ENCODE results near the gene ARHGAP5.

The ARHGAP5 gene

DNA sequence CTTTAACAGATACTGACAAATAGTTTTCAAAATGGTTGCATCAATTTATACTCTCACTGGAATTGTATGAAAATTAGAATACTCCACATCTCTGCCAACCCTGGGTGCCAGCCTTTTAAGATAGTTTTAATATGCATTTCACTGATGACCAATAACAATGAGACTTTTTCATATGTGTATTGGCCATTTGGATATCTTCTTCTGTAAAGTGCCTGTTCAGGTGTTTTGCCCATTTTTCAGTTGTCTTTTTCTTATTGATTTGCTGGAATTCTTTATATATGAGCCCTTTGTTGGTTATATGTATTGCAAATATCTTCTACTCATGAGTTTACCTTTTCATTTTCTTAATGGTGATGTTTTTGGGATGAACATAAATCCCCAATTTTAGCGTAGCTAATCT is 108.0 kb downstream of the ARHGAP5 start:
- DNase-seq: no peak

- no peak for DNase-seq
Measured at GRCh38 chr14:32186248-32186647, 109.1 kb downstream of the ARHGAP5 start.

DNA sequence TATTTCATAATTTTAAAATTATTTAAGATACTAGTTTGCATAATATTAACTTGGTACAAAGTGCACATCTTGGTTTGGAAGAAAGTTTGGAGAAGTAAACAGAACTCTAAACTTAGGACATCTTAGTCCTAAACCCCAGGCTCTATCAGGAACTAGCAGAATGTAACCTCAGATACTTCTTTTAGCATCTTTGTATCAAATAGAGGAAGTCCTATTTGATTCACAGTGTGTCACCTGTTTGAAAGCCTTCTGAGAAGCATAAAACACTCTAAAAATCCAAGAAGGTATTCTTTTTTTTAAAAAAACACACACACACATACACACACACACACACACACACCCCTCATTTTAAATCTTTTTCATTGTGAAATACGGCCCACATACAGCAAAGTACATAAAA is 112.7 kb downstream of the ARHGAP5 start:
- DNase-seq: no peak

DNA sequence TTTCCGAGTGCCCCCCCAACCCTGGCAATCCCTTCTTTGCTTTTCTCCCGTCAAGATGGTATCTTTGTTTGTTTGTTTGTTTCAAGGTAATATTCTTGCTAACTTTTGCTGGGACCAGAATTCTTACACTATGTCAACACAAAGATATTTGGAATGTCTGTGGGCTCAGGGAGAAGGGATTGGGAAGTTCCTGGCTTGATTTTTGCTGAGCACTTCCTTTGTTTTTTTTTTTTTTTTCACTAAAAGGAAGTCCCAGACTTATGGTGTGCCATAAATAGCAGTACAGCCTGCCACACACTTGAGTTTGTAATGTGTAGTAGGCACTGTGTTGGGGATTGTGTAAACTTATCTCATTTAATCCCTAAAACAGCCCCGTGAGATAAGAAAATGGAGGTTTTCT is 113.6 kb downstream of the ARHGAP5 start:
- no peak for DNase-seq

GRCh38 chr14:32192712-32193373 is 115.7 kb downstream of the ARHGAP5 start:
- no peak for DNase-seq

DNA sequence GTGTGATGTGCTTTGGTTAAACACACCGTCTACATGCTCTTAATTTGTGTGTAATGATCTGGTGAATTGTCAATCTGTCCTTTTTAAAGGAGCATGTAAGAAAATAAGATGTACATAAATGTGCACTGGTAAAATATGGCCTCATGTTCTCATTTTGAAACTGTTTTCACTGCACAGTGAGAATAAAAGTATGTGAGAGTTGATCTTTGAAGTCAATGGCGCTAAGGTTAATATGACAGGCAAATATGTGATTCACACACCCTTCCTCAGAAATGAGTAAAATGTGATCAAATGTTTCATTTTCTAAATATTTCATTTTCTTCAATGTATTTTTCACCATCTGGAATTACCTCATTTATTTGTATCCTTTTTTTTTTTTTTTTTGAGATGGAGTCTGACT is 116.4 kb downstream of the ARHGAP5 start:
- DNase-seq: no peak

DNA sequence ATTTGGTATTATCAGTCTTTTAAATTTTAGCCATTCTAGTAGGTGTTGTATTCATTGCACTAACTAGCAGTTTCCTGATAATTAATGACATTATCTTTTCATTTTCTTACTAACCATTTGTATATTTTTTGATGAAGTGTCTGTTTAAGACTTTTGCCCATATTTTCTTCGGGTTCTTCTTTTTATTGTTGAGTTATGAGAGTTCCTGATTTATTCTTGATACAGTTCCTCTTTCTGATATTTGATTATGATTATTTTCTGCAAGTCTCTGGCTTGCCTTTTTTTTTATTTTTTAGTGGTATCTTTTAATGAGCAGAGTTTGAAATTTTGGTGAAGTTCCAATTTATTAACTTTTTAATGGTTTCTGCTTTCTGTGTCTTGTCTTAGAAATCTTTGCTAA is 118.5 kb downstream of the ARHGAP5 start:
- DNase-seq: no peak

- DNase-seq: no peak
Measured at GRCh38 chr14:32197919-32198318, 120.8 kb downstream of the ARHGAP5 start.

GRCh38 chr14:32200368-32201192 is 123.5 kb downstream of the ARHGAP5 start:
- DNase-seq: no peak

GRCh38 chr14:32201193-32201815 is 124.2 kb downstream of the ARHGAP5 start:
- DNase-seq: peak; percentile 67

- no peak for DNase-seq
Measured at GRCh38 chr14:32201816-32202490, 124.8 kb downstream of the ARHGAP5 start, which contains the start of gene RNU6-7. Gene RNU6-7 (plus strand): TSS chr14:32202045.

DNA sequence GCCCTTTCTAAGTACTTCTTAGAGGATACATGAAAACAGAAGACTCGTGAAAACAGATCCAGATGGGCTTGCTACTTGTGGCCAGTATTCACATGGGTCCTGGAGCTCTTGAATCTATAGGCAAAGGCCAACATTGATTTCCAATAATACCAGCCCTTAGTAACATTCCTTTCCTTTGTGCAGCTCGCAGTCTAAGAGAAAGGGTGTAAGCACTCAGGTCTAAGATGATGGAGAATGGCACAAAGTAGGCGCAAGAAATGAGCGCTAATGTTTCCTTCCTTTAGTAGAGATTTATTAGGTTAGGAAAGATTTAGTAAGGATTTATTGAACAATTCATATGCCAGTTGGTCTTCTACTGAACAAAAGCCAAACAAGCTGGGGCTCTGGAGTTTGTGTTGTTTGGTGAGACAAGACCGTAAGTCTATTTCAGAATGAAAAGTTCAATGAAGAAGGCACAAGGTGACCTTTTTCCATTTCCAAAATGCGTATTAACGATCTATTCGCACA is 125.4 kb downstream of the ARHGAP5 start:
- no peak for DNase-seq

- peak; percentile 81 for DNase-seq
Measured at GRCh38 chr14:32202998-32203882, 126.1 kb downstream of the ARHGAP5 start, which contains the start of gene RNU6-8. Gene RNU6-8 (minus strand): TSS chr14:32203269.

DNA sequence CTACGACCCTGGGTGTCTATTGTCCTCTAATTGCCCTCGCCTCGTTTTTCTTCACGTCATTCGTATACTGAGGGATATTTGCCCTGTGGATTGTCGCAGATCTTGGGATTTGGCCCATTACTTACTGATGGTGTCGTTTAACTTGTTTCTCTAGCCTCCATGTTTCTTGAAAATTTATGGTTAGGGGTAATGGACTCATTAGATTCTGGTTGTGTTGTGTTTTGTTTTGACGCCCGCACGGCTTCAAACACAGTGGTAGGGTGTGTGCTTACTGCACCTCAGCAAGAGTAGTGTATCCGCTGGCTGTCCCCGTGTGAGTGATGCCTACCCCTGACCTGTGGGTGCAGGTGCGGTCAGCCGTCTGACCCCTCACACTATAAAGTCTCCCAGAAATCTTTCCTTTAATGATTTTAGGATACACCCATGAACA is 126.8 kb downstream of the ARHGAP5 start:
- DNase-seq: peak; percentile 6

GRCh38 chr14:32205554-32205953 is 128.4 kb downstream of the ARHGAP5 start:
- DNase-seq: no peak

GRCh38 chr14:32205984-32206383 is 128.9 kb downstream of the ARHGAP5 start:
- no peak for DNase-seq

DNA sequence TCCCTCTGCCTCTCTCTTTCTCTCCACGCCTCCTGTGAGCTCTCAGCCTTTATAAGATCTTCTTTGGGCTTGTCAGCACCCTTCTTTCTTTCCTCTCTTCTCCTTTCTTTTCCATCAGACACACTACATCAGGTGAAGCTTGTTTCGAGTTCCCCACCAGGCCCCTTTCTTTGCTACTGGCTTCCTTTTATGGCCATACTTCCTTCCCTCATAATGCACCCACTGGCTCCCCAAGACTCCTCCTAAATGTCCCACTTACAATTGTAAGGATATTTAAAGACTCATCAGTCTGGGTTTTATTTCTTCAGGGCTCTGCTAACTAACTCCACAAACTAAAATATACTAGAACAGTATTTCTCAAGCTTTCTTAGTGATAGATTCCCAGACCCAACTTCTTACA is 129.4 kb downstream of the ARHGAP5 start:
- no peak for DNase-seq

GRCh38 chr14:32208490-32208889 is 131.4 kb downstream of the ARHGAP5 start:
- no peak for DNase-seq

All from activated gamma-delta T cell treated with Interleukin-2 at 50 U/mL for 16 hours (primary cell).